ENCODE results near the gene MPG. TPM values are rescaled to one million over a fixed set of nuclear protein-coding genes. Genes with fewer than 3 reads are reported as not detected.

MPG gene
- total RNA-seq, 1 experiment from 2014 or later, result 41.1 TPM

DNA sequence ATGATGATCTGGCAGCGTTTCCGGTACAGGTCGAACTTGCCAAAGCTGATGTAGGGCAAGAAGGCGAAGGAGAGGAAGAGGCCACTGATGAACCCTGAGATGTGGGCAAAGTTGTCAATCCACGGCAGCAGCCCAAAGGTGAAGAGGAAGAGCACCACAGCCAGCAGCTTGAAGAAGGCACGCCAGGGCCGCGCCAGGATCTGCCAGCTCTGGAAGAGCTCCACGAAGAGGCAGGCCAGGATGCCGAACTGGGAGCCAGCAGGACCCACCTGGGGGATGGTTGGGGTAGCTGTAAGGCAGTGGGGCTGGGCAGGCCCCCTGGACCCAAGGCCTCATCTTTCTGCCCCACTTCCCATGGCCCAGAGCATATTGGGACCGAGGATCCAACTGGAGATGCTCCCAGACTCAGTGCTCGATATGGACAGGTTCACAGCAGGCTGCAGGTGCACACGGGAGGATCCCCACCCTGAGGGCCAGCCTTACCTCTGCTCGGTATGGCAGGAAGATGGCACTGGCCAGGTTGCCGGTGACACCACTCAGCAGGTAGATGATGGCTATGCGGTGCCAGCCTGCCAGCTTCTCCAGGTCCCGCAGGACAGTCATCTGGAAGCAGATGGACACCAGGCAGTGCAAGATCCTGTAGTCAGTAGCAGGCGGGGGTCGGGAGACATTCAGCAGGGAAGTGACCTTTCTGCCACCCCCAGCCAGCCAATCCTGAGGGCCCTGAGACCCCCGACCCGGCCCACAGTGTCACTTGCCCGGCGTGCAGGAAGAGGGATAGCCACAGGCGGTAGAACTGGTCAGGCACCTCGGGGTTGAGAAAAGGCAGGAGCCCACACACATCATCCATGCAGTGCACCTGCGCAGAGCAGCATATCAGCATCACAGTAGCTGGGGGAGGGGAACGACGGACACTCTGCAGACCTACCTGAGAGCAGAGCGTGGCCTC lies 19.3 kb upstream of the MPG start:
- no TSS peak for BruUV-seq (replicated peaks)
- Mint-ChIP-seq H3K4me1 (ENCODE audit: low read depth, unreplicated experiment) (no peaks in the 10 kb centered on the region), H3K4me3 (ENCODE audit: unreplicated experiment) (no peak overlapping the region), H3K9me3 (ENCODE audit: unreplicated experiment) (no peaks in the 10 kb centered on the region), H3K27ac (ENCODE audit: unreplicated experiment) (peak overlapping the region; percentile 2), H3K27me3 (ENCODE audit: insufficient read depth, unreplicated experiment) (no peaks in the 10 kb centered on the region), H3K36me3 (ENCODE audit: insufficient read depth, unreplicated experiment) (peaks cover 45% of the 10 kb centered on the region)
- CTCF ChIA-PET, result no interaction called here
- DNase-seq, result no peak
- H3K36me3 ChIP-seq (ENCODE audit: control insufficient read depth, insufficient read depth, low read length), result peaks cover 3% of the 10 kb centered on the region
- H3K9me3 ChIP-seq, result no peaks in the 10 kb centered on the region
- TF ChIP-seq CTCF (IDR thresholded peaks at IDR 0.05; ENCODE audit: insufficient read depth in 1 of 2, low read depth in 1 of 2, low read length in 1 of 2, severe bottlenecking in 1 of 2, unreplicated experiment in 1 of 2), result no peak
- POLR2A ChIA-PET, result no interaction called here
- no peaks in the 10 kb centered on the region for H3K27me3 ChIP-seq (replicated peaks; ENCODE audit: control insufficient read depth, insufficient read depth, low read length)
- H3K4me3 ChIP-seq (ENCODE audit: low read depth, low read length), result no peak overlapping the region
- intact Hi-C loops (cut with micrococcal nuclease; ENCODE audit: unreplicated experiment), result no loop called here
- H3K4me1 ChIP-seq, result no peaks in the 10 kb centered on the region

GRCh38 chr16:59440-60059 lies 18.5 kb upstream of the MPG start:
- Histone ChIP-seq H3K4me3 (ENCODE audit: low read depth, low read length) (no peak overlapping the region), H3K4me1 (no peaks in the 10 kb centered on the region), H3K9me3 (no peaks in the 10 kb centered on the region), H3K27me3 (replicated peaks; ENCODE audit: control insufficient read depth, insufficient read depth, low read length) (no peaks in the 10 kb centered on the region), H3K36me3 (ENCODE audit: control insufficient read depth, insufficient read depth, low read length) (peaks cover 3% of the 10 kb centered on the region)
- Mint-ChIP-seq H3K27me3 (ENCODE audit: insufficient read depth, unreplicated experiment) (no peaks in the 10 kb centered on the region), H3K4me1 (ENCODE audit: low read depth, unreplicated experiment) (no peaks in the 10 kb centered on the region), H3K36me3 (ENCODE audit: insufficient read depth, unreplicated experiment) (peaks cover 42% of the 10 kb centered on the region), H3K27ac (ENCODE audit: unreplicated experiment) (no peak overlapping the region), H3K4me3 (ENCODE audit: unreplicated experiment) (no peak overlapping the region), H3K9me3 (ENCODE audit: unreplicated experiment) (no peaks in the 10 kb centered on the region)
- intact Hi-C loops (cut with micrococcal nuclease; ENCODE audit: unreplicated experiment), result no loop called here
- no TSS peak for BruUV-seq (replicated peaks)
- no peak for DNase-seq
- TF ChIP-seq CTCF (IDR thresholded peaks at IDR 0.05; ENCODE audit: insufficient read depth in 1 of 2, low read depth in 1 of 2, low read length in 1 of 2, severe bottlenecking in 1 of 2, unreplicated experiment in 1 of 2), result no peak
- CTCF ChIA-PET, result interaction anchor here (1.4 kb wide), 1 partner anchor 37 kb away, joined by 4 read pairs; no protein-coding TSS in a partner anchor
- POLR2A ChIA-PET, result no interaction called here

- Mint-ChIP-seq H3K4me3 (ENCODE audit: unreplicated experiment) (no peak overlapping the region), H3K36me3 (ENCODE audit: insufficient read depth, unreplicated experiment) (peaks cover 42% of the 10 kb centered on the region), H3K27ac (ENCODE audit: unreplicated experiment) (no peak overlapping the region), H3K9me3 (ENCODE audit: unreplicated experiment) (no peaks in the 10 kb centered on the region), H3K4me1 (ENCODE audit: low read depth, unreplicated experiment) (no peaks in the 10 kb centered on the region), H3K27me3 (ENCODE audit: insufficient read depth, unreplicated experiment) (no peaks in the 10 kb centered on the region)
- TF ChIP-seq CTCF (IDR thresholded peaks at IDR 0.05; ENCODE audit: insufficient read depth in 1 of 2, low read depth in 1 of 2, low read length in 1 of 2, severe bottlenecking in 1 of 2, unreplicated experiment in 1 of 2), result no peak
- no peak for DNase-seq
- H3K4me3 ChIP-seq (ENCODE audit: low read depth, low read length), result no peak overlapping the region
- H3K36me3 ChIP-seq (ENCODE audit: control insufficient read depth, insufficient read depth, low read length), result peaks cover 3% of the 10 kb centered on the region
- ChIA-PET POLR2A (no interaction called here), CTCF (interaction anchor here (1.4 kb wide), 1 partner anchor 36 kb away, joined by 4 read pairs; no protein-coding TSS in a partner anchor)
- intact Hi-C loops (cut with micrococcal nuclease; ENCODE audit: unreplicated experiment), result no loop called here
- H3K9me3 ChIP-seq, result no peaks in the 10 kb centered on the region
- BruUV-seq (replicated peaks), result no TSS peak
- no peaks in the 10 kb centered on the region for H3K4me1 ChIP-seq
- no peaks in the 10 kb centered on the region for H3K27me3 ChIP-seq (replicated peaks; ENCODE audit: control insufficient read depth, insufficient read depth, low read length)
Observed at GRCh38 chr16:60166-60565, 17.9 kb upstream of the MPG start.
